ENCODE measurements around the gene RDH5.
"Not testable (repeated sequence)": the region's sequence is repeated elsewhere in the genome, so short reads cannot be mapped to it uniquely, and the experiment has no call there.

RDH5 gene

GRCh38 chr12:55748230-55748993 is 28.2 kb downstream of the RDH5 start:
- no peak for DNase-seq

GRCh38 chr12:55755246-55755645 is 35.1 kb downstream of the RDH5 start:
- no peak for DNase-seq

- no peak for DNase-seq
These were observed 37.5 kb downstream of the RDH5 start for GRCh38 chr12:55757701-55758100.

GRCh38 chr12:55758575-55758974 is 38.4 kb downstream of the RDH5 start:
- DNase-seq: not testable (repeated sequence)

GRCh38 chr12:55760663-55761062 is 40.5 kb downstream of the RDH5 start:
- no peak for DNase-seq

GRCh38 chr12:55762646-55763045 is 42.5 kb downstream of the RDH5 start:
- DNase-seq: no peak

GRCh38 chr12:55765736-55766290 is 45.6 kb downstream of the RDH5 start:
- DNase-seq: no peak

- no peak for DNase-seq
These were observed 47.0 kb downstream of the RDH5 start for GRCh38 chr12:55767156-55767555.

- no peak for DNase-seq
These were observed 51.5 kb downstream of the RDH5 start for GRCh38 chr12:55771736-55772135.
